ENCODE data around the gene CYP26C1. TPM values are rescaled to one million over a fixed set of nuclear protein-coding genes. Genes with fewer than 3 reads are reported as not detected.

Gene CYP26C1
- total RNA-seq, 120 experiments from 2014 or later = 0.13 to 1.6 (median 0.61) TPM

Other genes with a start within 250 kb of the CYP26C1 start
- gene EXOC6, start 212.3 kb upstream of the CYP26C1 start, total RNA-seq = 10 to 100 TPM; 14.7 to 38.5 (median 27.0) TPM
- gene CYP26A1, start 13.1 kb downstream of the CYP26C1 start, total RNA-seq = 1 to 10 TPM in 100 of 120 experiments, under 1 TPM in 18, not detected in 2; 0.28 to 6.1 (median 1.9) TPM